Stimulated activated CD8-positive, alpha-beta memory T cell treated with anti-CD3 and anti-CD28 coated beads, Interleukin-7, amount 100 ng/mL, for 1 hour (primary cell): ENCODE measurements around the gene MTMR10.
A peak's percentile ranks its signal among the peaks of the same experiment; 100 is the strongest.

Experiments used
- DNase-seq, 2 donors: peaks; one replicate each; pipeline ENCODE4 v3.0.0-alpha.2; 2020; ENCODE audit warnings: low read depth in 2 of 2

MTMR10 gene

GRCh38 chr15:30991255-30992235 lies at the start of gene MTMR10:
Gene MTMR10 (minus strand): TSS chr15:30991628. CDS start chr15:30991506, 122 bp downstream.
- peak; percentile 44 to 52 for DNase-seq

GRCh38 chr15:31040611-31041010 lies 49.2 kb upstream of the MTMR10 start:
- DNase-seq = no peak

GRCh38 chr15:31039961-31040360 lies 48.5 kb upstream of the MTMR10 start:
- DNase-seq = no peak

- no peak for DNase-seq
Observed at GRCh38 chr15:31037731-31038477, 46.5 kb upstream of the MTMR10 start.

GRCh38 chr15:31036783-31037182 lies 45.4 kb upstream of the MTMR10 start:
- no peak for DNase-seq

GRCh38 chr15:31035610-31036009 lies 44.2 kb upstream of the MTMR10 start:
- DNase-seq = no peak

GRCh38 chr15:31034152-31034551 lies 42.7 kb upstream of the MTMR10 start:
- no peak for DNase-seq

GRCh38 chr15:31032961-31033371 lies 41.5 kb upstream of the MTMR10 start:
- DNase-seq = no peak

- DNase-seq = no peak
Observed at GRCh38 chr15:31031471-31032067, 40.1 kb upstream of the MTMR10 start.

GRCh38 chr15:31027910-31028578 lies 36.6 kb upstream of the MTMR10 start:
- no peak for DNase-seq

GRCh38 chr15:31025996-31026395 lies 34.6 kb upstream of the MTMR10 start:
- DNase-seq = no peak

- DNase-seq = no peak
Observed at GRCh38 chr15:31024979-31025378, 33.6 kb upstream of the MTMR10 start.

- no peak for DNase-seq
Observed at GRCh38 chr15:31024330-31024729, 32.9 kb upstream of the MTMR10 start.

GRCh38 chr15:31023841-31024240 lies 32.4 kb upstream of the MTMR10 start:
- no peak for DNase-seq

- no peak for DNase-seq
Observed at GRCh38 chr15:31021067-31021665, 29.7 kb upstream of the MTMR10 start.

- DNase-seq = no peak
Observed at GRCh38 chr15:31020542-31020941, 29.1 kb upstream of the MTMR10 start.

GRCh38 chr15:31019986-31020385 lies 28.6 kb upstream of the MTMR10 start:
- DNase-seq = no peak

GRCh38 chr15:31017311-31017710 lies 25.9 kb upstream of the MTMR10 start:
- no peak for DNase-seq

GRCh38 chr15:31016446-31016915 lies 25.1 kb upstream of the MTMR10 start:
- no peak for DNase-seq

GRCh38 chr15:31014608-31014925 lies 23.1 kb upstream of the MTMR10 start:
- no peak for DNase-seq

- no peak for DNase-seq
Observed at GRCh38 chr15:31013863-31014607, 22.6 kb upstream of the MTMR10 start.
